Transverse colon (tissue), 4 donors: ENCODE data around the gene NR2E3.

Experiments
- CTCF ChIP-seq, 5 experiments: fragments of 200-600 bp in 3 of 5; fragments of 450-650 bp in 2 of 5; sonication (generic) in 3 of 5; IDR thresholded peaks; 1 replicate in 2 of 5; 2 replicates in 3 of 5; pipeline ENCODE4 v1.5.1; 2016 to 2017; ENCODE audit warnings: antibody characterized with exemption in 5 of 5, inconsistent platforms in 3 of 5, mild to moderate bottlenecking in 2 of 5, moderate library complexity in 1 of 5
- POLR2AphosphoS5 ChIP-seq, 3 donors: sonication (generic); formaldehyde crosslinking; IDR thresholded peaks; one replicate each; pipeline ENCODE4 v1.6.1; 2016; ENCODE audit warnings: antibody characterized with exemption in 3 of 3

- TF ChIP-seq CTCF (IDR thresholded peaks at IDR 0.05) (no peak), POLR2AphosphoS5 (IDR thresholded peaks at IDR 0.05) (no peak)
Measured at GRCh38 chr15:71779073-71779797, 31.1 kb upstream of the NR2E3 start.
